ENCODE data around the gene MYO10.
"Not testable (repeated sequence)": the region's sequence is repeated elsewhere in the genome, so short reads cannot be mapped to it uniquely, and the experiment has no call there.

MYO10 gene

GRCh38 chr5:16855485-16855884, 80.6 kb downstream of the MYO10 start:
- no peak for DNase-seq

GRCh38 chr5:16854351-16854750, 81.7 kb downstream of the MYO10 start:
- no peak for DNase-seq

GRCh38 chr5:16853518-16853917, 82.6 kb downstream of the MYO10 start:
- DNase-seq: no peak

- DNase-seq: no peak
These were observed 83.7 kb downstream of the MYO10 start for GRCh38 chr5:16852251-16853005.

DNA sequence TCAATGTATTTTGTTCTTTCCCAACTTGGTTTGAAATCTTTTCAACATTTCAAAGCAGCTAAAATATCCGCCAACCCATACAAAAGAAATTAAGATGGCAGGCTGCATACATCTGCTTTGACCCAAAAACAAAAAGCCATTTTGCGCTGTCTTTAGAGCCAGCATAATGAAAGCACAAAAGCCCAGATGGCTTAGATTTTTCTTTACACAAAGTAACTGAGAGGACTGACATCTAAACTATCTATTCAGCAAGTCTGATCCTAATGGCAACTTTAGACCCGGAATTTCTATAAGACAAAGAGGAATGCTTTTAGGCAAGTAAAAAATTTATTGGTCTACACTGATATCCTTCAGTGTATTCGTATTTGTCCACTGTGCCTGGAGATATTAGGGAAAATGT, 86.3 kb downstream of the MYO10 start:
- no peak for DNase-seq

DNA sequence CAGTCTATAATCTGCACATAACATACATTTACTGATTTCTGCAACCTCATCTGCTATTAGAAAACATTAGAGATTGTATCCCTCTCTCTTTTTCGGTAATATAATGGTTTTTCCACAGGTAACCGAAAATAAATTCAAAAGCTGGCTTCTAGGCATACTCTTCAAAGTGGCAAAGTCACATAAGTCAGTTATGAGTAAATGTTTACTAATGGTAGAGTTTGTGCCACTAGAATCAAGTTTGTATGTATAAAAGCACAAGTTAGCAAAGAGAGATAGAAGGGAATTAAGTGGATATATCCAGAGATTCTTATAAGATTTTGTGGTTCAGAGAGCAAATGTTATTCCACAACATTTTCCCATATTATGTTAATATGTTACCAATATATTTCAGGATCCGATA, 86.9 kb downstream of the MYO10 start:
- no peak for DNase-seq

DNA sequence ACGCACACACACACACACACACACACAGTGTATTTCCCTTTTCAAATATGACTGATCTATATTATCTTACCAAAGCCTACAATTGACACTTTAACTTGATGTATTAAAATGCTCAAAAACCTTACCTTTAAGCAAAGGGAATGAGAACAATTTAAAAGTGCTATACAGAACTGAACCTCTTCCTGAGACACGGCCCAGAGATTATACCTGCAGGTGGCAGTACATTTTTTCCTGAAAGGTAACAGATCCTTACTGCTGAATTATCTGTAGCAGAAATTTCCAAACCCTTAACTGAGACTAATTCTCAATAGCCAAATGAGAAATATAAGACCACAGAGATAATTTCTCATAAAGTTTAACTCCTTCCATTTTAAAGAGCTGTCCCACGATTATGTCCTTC, 91.1 kb downstream of the MYO10 start:
- no peak for DNase-seq

DNA sequence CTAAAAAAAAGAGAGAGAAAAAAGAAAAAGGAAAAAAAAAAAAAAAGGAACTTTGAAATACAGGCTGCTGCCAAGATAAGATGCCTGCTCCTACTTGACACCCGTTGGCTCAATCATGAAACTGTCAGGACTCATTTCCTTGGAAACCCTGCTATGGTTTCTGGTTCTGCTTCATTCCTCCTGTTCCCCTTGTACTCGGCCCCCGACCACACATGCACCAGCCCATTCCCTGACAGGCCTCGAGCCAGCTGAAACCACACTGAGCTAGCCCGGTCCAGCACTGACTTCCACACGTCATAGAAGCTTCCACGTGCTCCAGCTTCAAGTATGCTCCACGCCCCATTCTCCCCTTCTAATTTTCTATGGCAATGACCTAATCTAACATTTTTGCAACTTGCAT, 93.2 kb downstream of the MYO10 start:
- DNase-seq: no peak

DNA sequence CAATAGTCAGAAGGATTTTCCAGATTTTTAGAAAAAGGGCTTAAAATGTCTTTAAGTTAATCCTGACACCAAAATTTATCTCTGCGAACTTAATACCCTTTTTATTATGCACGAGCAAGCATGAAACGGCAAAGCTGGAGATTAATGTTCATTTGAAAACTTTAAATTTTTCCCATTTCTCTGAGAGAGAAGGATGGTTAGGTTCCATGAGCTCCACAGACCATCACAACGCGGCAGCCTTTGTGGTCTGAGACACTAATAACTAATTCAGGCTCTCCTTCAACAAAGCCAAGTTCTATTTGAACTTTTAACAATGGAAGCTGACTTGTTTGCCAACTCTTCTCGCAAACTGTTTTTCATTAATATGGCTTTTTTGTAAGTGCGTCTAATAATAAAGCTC, 94.7 kb downstream of the MYO10 start:
- no peak for DNase-seq

DNA sequence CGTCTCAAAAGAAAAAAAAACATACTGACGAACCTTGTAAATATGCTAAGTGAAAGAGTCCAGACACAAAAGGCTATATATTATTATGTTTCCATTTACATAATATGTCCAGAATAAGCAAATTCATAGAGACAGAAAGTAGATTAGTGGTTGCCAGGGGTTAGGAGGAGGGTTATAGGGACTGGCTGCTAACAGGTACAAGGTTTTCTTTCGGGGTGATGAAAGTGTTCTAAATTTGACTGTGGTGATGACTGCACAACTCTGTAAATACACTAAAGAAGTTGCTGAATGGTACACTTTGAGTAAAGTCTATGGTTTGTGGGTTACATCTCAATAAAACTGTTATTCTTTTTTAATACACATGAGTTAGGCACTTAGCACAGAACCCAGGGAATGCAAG, 98.8 kb downstream of the MYO10 start:
- no peak for DNase-seq

DNA sequence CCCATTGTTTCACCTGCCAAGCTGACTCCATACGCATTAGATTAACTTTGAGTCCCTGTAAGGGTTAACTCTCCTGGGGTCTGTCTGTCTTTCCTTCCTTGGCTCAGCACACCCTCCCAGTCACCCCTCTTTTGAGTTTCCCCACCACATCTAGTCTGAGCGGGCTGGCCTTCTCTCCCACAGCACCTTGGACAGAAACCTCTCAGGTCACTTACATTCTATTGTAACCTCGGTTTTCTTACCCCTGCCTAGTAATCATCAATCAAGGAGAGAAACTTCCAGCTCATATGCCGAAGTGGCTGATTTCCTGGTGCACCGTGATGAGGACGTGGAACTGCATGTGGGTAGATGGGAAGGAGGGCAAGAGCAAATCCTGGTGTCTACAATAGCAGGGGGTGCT, 102.1 kb downstream of the MYO10 start:
- no peak for DNase-seq

GRCh38 chr5:16831326-16831725, 104.8 kb downstream of the MYO10 start:
- not testable (repeated sequence) for DNase-seq

- DNase-seq: no peak
These were observed 108.3 kb downstream of the MYO10 start for GRCh38 chr5:16827755-16828154.

GRCh38 chr5:16826379-16827125, 109.5 kb downstream of the MYO10 start:
- DNase-seq: no peak

GRCh38 chr5:16819522-16820167, 116.4 kb downstream of the MYO10 start:
- DNase-seq: no peak

DNA sequence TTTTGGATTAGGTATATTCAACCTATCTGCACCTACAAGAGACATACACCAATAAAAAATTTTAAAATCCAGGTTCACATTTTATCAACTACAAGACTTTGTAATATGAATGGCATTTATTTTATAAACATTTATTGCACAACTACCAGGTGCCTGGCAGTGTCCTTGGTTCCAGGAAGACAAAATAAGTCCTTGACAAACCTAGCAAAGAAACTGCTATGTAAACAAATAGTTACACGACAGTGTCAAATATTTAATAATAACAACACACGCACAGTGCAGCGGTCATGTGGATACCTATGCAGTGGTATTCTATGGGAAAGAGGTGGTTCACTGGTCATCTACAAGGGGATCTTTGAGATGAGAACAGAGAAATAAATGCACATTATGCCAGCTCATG, 120.7 kb downstream of the MYO10 start:
- no peak for DNase-seq

DNA sequence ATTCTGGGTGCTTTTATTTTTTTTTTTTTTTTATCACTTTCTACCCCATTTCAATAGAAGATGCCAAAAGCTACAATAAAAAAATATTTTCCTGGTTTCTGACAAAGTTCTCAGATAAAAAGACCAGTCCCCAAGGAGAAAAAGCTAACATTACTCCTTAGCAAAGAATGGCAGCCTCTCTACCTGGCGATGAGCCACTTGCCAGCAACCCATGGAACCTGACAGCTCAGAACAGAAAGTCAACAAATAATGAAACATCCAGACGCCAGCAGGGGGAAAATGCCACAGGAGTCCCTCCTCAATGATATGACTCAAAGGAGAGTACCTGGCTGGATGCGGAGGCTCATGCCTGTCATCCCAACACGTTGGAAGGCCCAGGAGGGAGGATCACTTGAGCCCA, 123.2 kb downstream of the MYO10 start:
- no peak for DNase-seq

DNA sequence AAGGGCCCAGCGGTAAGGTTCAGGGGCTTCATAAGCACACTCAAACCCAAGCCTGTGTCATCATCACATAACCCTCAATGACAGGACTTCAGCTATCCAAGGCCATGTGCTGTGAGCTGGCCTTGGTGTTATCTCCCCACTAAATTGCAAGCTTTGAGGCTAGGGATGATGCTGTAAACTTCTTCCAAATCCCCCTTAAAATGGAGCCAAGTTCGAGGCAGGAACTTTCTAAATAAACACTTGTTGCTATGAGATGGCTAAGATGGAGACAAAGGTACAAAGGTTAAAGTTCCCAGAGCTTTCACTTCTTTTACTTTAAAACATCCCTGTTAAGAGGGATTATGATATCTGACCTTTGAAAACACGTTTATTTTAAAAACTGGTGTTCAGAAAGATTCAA, 123.6 kb downstream of the MYO10 start:
- DNase-seq: no peak

- no peak for DNase-seq
These were observed 125.8 kb downstream of the MYO10 start for GRCh38 chr5:16810208-16810854.

- no peak for DNase-seq
These were observed 126.5 kb downstream of the MYO10 start for GRCh38 chr5:16809395-16810207.

GRCh38 chr5:16809010-16809394, 127.1 kb downstream of the MYO10 start:
- DNase-seq: no peak

DNA sequence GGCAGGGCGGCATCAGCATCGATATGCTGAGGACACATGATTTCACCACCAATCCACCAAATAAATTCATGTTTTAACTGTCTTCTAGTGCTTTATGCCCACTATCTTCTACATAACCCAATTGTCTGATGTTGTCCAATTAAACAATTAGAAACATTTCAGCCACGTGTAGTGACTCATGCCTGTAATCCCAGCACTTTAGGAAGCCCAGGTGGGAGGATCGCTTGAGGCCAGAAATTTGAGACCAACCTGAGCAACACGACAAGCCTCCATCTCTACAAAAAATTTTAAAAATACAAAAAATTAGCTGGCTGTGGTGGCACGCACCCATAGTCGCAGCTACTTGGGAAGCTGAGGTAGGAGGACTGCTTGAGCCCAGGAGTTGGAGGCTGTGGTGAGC, 128.1 kb downstream of the MYO10 start:
- DNase-seq: no peak

- no peak for DNase-seq
These were observed 128.6 kb downstream of the MYO10 start for GRCh38 chr5:16807547-16807864.
